Raji (cell line): ENCODE data around the gene DUSP1.

Source experiments
- POLR2A ChIP-seq: IDR thresholded peaks from 2 replicates; pipeline ENCODE4 v1.6.1; 2011; ENCODE audit warnings: low read depth, low read length, control low read depth; ENCODE audit not compliant: insufficient read depth

DUSP1 gene

GRCh38 chr5:172730981-172731679 is 39.9 kb downstream of the DUSP1 start:
- no peak for TF ChIP-seq POLR2A

- no peak for TF ChIP-seq POLR2A
Observed at GRCh38 chr5:172730222-172730621, 40.8 kb downstream of the DUSP1 start.

- TF ChIP-seq POLR2A, result no peak
Observed at GRCh38 chr5:172729588-172729987, 41.4 kb downstream of the DUSP1 start.

GRCh38 chr5:172728481-172729241 is 42.3 kb downstream of the DUSP1 start:
- TF ChIP-seq POLR2A, result no peak

DNA sequence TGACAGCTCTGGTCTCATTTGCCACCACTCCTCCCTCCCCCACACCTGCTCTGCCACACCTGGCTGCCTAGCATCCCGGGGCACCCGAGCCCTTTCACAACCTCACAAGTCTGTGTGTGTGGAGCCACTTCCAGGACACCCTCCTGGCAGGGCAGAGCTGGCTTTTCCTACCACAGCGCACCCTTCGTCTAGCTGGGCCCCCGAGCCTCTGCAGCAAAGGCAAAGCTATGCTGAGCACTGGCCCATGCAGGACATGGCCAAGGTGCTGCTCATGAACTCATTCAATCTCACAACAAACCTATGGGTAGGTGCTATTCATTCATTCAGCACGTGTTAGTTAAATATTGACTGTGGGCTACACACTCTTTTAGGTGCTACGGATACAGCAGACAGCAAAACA is 43.4 kb downstream of the DUSP1 start:
- TF ChIP-seq POLR2A, result no peak

DNA sequence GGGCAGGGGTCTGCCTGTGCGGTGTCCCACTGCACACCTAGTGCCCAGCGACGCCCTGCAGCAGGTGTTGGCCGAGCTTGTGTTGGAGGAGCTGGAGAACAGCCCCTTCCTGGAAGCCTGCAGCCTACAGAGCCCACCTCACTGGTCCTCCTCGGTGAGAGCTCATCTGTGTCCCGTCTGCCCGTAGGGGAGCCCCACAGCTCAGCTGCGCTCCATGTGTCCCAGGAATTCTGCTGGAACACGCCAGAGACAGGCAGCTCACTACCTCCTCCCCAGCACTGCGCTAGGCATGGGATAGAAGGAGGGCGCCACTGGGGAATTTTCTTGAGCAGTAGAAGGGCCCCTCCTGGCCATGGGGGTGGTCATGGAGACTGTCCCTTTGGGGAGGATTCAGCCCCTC is 44.0 kb downstream of the DUSP1 start:
- TF ChIP-seq POLR2A, result no peak

DNA sequence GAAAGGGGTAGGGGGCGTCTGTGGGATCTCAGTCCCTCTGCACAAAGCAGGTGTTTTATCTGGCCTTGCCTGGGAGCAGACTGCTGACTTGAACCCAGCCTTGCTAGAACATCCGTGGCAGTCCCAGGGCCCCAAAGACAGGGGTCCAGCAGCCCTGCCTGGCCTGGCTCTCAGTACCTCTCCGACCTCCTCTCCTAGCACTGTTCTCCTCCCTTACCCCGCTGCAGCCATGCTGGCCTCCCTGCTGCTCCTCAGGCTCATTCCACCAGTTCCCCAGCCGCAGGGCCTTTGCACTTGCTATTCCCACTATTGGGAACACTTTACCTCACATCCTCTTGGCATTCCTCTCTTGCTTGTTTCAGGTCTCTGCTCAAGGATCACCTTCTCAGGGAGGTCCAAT is 45.2 kb downstream of the DUSP1 start:
- no peak for TF ChIP-seq POLR2A

DNA sequence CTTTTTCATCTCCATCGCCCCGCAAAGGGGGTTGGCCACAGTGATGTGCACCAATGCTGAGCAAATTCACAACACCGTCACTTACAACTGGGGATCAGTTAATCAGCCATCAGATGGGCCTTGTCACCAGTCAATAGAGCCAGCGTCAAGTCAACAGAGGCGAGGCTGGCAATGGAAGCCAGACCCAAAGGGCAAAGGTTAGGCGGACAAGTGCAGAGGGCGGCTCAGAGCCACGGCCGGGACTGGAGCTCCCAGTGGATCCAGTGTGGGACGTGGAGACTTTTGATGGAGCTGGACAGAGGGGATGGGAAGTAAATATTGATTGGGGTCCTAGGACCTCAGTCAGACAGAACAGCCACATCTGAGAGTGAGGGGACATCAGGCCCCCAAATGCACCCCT is 45.7 kb downstream of the DUSP1 start:
- no peak for TF ChIP-seq POLR2A

DNA sequence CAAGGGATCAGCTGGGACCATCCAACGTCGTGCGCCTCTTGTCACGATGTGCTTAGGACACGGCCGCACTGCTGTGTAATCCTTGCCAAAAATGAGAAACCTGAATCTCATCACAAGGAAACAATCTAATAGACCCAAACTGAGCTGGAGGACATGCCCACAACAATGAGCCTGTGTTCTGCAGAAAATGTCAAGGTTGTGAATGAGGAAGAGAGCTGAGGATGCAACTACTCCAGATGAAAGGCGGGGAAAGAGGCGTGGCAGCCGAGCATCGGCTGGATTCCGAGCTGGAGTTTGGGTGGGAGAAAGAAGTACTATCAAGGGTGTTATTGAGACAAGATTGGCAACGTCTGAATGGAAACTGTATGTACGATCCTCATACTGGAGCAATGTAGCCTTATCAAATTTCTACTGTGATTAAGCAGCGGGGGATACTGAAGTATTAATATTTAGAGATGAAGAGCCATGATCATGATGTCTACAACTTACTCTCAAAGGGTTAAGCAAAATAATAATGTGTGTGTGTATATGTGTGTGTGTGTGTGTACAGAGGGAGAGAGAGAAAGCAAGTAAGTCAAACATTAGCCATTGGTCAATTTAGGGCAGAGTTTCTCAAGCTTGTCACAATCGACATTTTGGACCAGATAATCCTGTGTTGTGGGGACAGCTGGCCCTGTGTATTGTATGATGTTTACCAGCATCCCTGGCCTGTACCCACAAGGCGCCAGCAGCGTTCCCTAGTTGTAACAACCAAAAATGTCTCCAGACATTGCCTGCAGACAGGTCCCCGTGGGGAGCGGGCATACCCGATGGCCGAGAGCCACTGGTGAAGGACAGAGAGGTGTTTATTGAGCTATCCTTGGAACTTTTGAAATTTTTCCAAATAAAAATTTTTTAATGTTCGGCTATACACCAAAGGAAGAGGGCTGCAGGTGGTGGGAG is 46.5 kb downstream of the DUSP1 start:
- TF ChIP-seq POLR2A, result no peak

DNA sequence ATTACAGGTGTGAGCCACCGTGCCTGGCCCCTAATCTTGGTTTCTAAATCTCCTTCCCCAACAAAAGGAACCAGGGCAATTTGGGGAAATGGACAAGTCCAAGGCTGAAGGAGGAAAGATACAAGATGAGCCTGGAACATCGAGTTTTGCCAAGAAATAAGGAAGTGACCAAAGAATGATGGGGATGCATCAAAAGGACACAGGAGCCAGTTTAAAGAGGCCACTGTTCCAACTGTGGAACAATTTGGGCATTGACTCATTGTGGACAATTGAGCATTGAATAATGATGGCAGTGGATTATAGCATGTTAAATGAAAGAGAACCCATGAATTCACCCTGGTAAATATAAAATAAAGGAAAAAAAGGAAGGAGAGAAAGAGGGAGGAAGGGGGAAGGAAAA is 47.5 kb downstream of the DUSP1 start:
- TF ChIP-seq POLR2A, result no peak

- TF ChIP-seq POLR2A, result no peak
Observed at GRCh38 chr5:172722327-172722815, 48.6 kb downstream of the DUSP1 start.

- no peak for TF ChIP-seq POLR2A
Observed at GRCh38 chr5:172721455-172722326, 49.3 kb downstream of the DUSP1 start.

- no peak for TF ChIP-seq POLR2A
Observed at GRCh38 chr5:172720655-172721054, 50.3 kb downstream of the DUSP1 start.

DNA sequence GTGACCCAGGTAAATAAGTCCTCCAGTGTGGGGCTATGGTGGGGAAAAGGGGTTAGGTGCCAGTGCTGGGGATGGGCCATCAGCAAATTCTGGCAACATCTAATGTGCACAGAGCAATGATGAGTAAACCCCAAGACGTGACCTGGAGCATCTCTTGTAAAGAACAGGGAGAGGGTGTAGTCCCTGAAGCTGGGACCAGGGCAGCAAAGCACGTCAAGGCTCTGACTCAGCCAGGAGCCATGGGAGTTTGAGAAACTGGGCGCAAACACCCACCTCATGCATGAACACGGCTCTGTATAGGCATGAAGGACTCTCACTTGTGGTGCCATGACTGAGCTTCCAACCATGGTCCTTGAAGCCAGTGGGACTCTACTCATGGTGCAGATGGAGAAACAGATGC is 51.8 kb downstream of the DUSP1 start:
- no peak for TF ChIP-seq POLR2A
